Measurements from ENCODE around the gene MCF2L.

The MCF2L gene

GRCh38 chr13:112998521-112999280 lies 29.7 kb downstream of the MCF2L start:
- no peak for DNase-seq (ENCODE audit: low spot score)

GRCh38 chr13:112999414-113000177 lies 30.6 kb downstream of the MCF2L start:
- no peak for DNase-seq (ENCODE audit: low spot score)

DNA sequence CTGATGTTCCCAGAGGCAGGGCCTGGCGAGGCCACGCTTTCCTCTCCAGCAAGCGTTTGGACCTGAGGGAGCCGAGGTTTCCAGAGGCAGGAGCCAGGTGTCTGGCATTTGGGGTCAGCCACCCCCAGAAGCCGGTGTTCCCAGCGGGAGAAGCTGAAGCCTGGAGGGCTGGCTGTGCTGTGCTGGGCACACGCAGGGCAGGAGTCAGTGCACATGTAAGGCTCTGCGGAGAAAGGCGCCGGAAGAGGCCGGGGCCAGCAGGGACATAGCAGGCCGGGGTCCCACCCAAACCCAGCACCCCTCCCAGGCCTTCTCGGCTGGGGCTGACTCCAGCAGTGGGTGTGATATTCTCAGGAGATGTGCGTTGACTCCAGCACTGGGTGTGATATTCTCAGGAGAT lies 31.6 kb downstream of the MCF2L start:
- no peak for DNase-seq (ENCODE audit: low spot score)

DNA sequence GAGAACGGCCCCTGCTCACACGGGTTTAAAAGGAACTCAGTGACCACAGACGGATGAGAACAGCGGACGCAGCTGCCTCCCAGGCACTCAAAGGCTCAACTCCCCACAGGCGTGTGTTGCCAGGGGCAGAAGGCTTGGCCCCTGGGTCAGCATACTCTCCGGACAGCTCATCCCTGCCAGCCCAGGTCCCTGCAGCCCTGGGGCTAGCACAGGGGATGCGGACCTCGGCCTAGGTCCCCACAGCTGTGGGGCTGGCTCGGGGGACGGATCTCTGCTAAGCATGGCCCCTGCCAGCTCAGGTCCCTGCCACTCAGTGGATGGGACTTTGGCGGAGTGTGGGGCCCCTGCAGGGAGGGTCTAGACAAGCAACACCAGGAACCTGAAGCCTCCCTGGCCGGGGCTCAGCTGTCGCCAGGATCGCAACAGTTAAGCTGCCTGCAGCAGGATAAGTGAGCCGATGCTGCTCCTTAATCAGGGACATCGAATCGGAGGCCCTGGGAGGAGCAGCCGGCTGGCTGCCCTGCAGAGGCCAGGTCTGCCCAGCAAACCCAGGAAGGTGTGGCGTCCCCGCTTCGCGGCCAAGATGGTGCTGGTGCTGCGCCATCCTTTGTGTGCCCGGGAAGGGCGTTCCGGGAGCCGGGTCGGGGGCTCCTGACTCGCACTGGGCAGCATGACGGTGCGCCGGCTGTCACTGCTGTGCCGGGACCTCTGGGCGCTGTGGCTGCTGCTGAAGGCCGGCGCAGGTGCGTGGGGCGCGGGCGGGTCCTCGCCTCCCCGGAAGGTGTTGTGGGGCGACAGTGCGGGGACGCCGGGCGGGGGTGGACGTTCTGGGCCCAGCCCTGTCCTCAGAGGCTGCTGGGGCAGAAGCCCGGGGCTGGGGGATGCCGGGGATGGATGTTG lies 32.5 kb downstream of the MCF2L start:
- DNase-seq (ENCODE audit: low spot score): no peak

GRCh38 chr13:113002206-113002912 lies 33.3 kb downstream of the MCF2L start:
- DNase-seq (ENCODE audit: low spot score): no peak

DNA sequence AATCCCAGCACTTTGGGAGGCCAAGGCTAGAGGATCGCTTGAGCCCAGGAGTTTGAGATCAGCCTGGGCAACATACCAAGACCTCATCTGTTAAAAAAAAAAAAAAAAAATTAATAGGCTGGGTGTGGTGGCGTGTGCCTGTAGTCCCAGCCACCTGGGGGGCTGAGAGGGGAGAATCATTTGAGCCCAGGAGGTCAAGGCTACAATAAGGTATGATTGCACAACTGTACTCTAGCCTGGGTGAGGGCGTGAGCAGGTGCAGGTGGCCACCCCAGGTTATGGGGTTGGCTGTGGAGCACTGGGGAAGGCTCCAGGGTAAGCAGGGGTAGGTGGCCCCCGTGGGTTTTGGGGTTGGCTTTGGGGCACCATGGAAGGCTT lies 33.9 kb downstream of the MCF2L start:
- DNase-seq (ENCODE audit: low spot score): no peak

GRCh38 chr13:113004126-113004525 lies 35.1 kb downstream of the MCF2L start:
- DNase-seq (ENCODE audit: low spot score): no peak

GRCh38 chr13:113005076-113005865 lies 36.3 kb downstream of the MCF2L start:
- DNase-seq (ENCODE audit: low spot score): no peak

- DNase-seq (ENCODE audit: low spot score): no peak
Measured at GRCh38 chr13:113005997-113006396, 37.0 kb downstream of the MCF2L start.

GRCh38 chr13:113006660-113007059 lies 37.6 kb downstream of the MCF2L start:
- DNase-seq (ENCODE audit: low spot score): no peak

- no peak for DNase-seq (ENCODE audit: low spot score)
Measured at GRCh38 chr13:113008851-113009250, 39.8 kb downstream of the MCF2L start.

- DNase-seq (ENCODE audit: low spot score): no peak
Measured at GRCh38 chr13:113009743-113010509, 40.9 kb downstream of the MCF2L start.

DNA sequence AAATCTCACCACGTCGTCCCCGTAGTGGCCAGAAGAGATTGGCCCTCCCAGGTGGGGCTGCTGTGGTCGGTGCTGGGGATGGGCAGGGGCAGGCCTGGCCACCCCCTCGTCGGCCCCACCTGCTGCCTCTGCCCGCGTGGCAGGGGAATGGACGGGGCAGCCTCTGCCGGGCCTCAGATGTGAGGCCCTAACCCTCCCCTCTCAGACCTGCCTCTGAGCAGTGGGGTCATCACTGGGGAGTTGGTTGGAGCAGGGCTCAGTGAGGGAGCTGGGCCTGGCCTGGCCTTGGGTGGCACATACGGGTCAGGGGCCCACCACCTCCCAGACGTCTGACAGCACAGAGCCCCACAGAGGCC lies 41.5 kb downstream of the MCF2L start:
- DNase-seq (ENCODE audit: low spot score): no peak

- DNase-seq (ENCODE audit: low spot score): no peak
Measured at GRCh38 chr13:113013303-113013702, 44.3 kb downstream of the MCF2L start.

GRCh38 chr13:113013878-113014751 lies 45.1 kb downstream of the MCF2L start:
- no peak for DNase-seq (ENCODE audit: low spot score)

DNA sequence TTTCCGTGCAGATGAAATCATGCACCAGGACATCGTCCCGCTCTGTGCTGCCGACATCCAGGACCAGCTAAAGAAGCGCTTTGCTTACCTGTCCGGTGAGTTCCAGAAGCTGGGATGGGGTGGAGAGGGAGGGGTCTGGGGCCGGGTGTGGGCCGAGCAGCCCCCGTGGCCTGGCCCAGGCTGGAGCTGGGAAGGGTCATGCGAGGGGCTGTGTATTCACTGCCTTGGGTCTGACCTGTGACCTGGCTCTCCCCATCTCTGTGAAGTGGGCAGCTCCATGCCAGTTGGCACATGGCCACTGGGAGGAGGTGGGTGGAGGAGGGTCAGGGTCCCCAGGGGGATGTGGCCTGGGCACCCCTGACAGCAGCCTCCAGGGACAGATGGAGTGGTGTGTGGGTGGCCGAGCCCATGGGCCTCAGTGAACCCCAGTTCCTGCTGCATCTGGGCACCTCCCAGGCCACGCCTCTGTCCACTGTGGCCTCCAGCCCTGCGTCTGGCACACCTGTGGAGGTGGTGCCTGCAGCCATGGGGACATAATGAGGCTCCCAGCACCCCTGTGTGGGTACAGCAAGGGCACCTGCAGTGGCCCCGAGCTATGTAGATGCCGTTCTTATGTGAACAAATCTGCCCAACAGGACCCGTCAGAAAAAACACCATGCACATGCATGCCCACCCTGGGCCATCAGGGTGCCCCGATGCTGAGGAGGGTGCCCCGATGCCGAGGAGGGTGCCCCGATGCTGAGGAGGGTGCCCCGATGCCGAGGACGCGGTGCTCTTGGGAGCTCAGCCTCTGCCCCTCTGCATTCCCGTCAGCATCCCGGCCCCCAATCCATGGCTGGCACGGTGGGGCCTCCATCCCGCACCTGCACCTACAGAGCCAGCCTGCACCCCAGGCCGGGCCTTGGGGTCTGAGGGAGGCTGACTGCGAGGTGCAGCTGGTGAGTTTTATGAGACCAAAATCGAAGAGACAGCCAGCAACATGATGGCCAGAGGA lies 46.0 kb downstream of the MCF2L start:
- no peak for DNase-seq (ENCODE audit: low spot score)

- no peak for DNase-seq (ENCODE audit: low spot score)
Measured at GRCh38 chr13:113015826-113016525, 47.0 kb downstream of the MCF2L start.

Measured in hematopoietic multipotent progenitor cell treated with erythropoietin and hydrocortisone succinate and interleukin-3 and kit ligand, for 15 days (in vitro differentiated cells).